ENCODE data around the gene TADA1. TPM values are rescaled to one million over a fixed set of nuclear protein-coding genes. Genes with fewer than 3 reads are reported as not detected.

TADA1 gene
- polyA plus RNA-seq, 1 donor (not counting 4 experiments of a cell fraction or from before 2014, with no cell fraction given), result 15.0 TPM

DNA sequence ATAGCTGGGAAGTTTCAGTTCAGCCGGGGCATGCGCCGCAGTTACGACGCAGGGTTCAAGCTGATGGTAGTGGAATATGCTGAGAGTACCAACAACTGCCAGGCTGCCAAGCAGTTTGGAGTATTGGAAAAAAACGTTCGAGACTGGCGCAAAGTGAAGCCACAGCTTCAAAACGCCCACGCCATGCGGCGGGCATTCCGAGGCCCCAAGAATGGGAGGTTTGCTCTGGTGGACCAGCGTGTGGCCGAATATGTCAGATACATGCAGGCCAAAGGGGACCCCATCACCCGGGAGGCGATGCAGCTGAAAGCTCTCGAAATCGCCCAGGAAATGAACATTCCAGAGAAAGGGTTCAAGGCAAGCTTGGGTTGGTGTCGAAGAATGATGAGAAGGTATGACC is 26.9 kb downstream of the TADA1 start:
- Histone ChIP-seq H3K9me1 (ENCODE audit: control insufficient read depth, extremely low read depth, insufficient read depth, low read length) (no peaks in the 10 kb centered on the region), H3K79me2 (ENCODE audit: control insufficient read depth, insufficient read depth, low read length) (peaks cover 41% of the 10 kb centered on the region), H3K27me3 (ENCODE audit: control insufficient read depth, extremely low read depth, insufficient read depth, low read length) (no peaks in the 10 kb centered on the region), H4K20me1 (ENCODE audit: control insufficient read depth, extremely low read depth, insufficient read depth, low read length) (peaks cover 6% of the 10 kb centered on the region), H3K4me3 (ENCODE audit: control insufficient read depth in 2 of 3, extremely low read depth in 1 of 3, insufficient read depth in 2 of 3, low read depth in 1 of 3, low read length in 3 of 3) (no peak overlapping the region), H3K4me2 (ENCODE audit: control insufficient read depth, extremely low read depth, insufficient read depth, low read depth, low read length) (no peak overlapping the region), H3K36me3 (ENCODE audit: control insufficient read depth in 2 of 2, extremely low read depth in 1 of 2, insufficient read depth in 2 of 2, low read length in 2 of 2) (peaks cover 55 to 71% of the 10 kb centered on the region in 2 experiments), H3K27ac (ENCODE audit: control insufficient read depth, insufficient read depth, low read length) (no peak overlapping the region), H2AFZ (ENCODE audit: control insufficient read depth, low read length) (no peak overlapping the region), H3K9me3 (ENCODE audit: control insufficient read depth, low read depth, low read length) (no peaks in the 10 kb centered on the region), H3K4me1 (ENCODE audit: control insufficient read depth, extremely low read depth, insufficient read depth, low read length) (no peaks in the 10 kb centered on the region), H3K9ac (ENCODE audit: control insufficient read depth, extremely low read depth, insufficient read depth, low read length) (no peak overlapping the region)
- dilution Hi-C loops (cut with MboI; ENCODE audit: extremely low pct_ligation_motif_present, low sequenced_read_pairs), result no loop called here
- DNase-seq (ENCODE audit: low read depth, low spot score) (no peak), FAIRE-seq (no peak)
- TF ChIP-seq EZH2 (IDR thresholded peaks at IDR 0.05; ENCODE audit: low read length), result no peak
- TF ChIP-seq, protein P1, sequence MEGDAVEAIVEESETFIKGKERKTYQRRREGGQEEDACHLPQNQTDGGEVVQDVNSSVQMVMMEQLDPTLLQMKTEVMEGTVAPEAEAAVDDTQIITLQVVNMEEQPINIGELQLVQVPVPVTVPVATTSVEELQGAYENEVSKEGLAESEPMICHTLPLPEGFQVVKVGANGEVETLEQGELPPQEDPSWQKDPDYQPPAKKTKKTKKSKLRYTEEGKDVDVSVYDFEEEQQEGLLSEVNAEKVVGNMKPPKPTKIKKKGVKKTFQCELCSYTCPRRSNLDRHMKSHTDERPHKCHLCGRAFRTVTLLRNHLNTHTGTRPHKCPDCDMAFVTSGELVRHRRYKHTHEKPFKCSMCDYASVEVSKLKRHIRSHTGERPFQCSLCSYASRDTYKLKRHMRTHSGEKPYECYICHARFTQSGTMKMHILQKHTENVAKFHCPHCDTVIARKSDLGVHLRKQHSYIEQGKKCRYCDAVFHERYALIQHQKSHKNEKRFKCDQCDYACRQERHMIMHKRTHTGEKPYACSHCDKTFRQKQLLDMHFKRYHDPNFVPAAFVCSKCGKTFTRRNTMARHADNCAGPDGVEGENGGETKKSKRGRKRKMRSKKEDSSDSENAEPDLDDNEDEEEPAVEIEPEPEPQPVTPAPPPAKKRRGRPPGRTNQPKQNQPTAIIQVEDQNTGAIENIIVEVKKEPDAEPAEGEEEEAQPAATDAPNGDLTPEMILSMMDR (optimal IDR thresholded peaks at IDR 0.05 in 1 of 3, IDR thresholded peaks at IDR 0.05 in 1 of 3, conservative IDR thresholded peaks at IDR 0.05 in 1 of 3; ENCODE audit: extremely low read depth in 1 of 3, insufficient read depth in 2 of 3, low read length in 3 of 3), result no peak

DNA sequence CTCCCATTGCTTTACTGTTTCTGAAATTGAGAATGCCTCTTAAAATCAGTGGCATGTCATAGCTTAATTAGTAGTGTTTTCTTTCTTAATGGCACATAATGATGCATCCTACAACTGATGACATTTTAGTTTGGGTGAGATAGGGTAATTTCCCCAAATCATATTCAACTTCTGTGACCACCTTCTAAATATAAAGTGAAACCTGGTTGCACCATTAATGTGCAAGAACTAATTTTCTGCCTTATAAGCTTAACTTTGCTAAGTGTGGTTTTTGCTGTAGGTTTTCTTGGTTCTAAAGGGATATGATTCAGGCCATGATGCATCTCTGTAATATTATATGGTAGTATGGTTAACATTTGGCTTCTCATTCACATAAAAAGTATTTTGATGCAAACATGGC is 27.9 kb downstream of the TADA1 start:
- Histone ChIP-seq H2AFZ (ENCODE audit: control insufficient read depth, low read length) (no peak overlapping the region), H3K9ac (ENCODE audit: control insufficient read depth, extremely low read depth, insufficient read depth, low read length) (no peak overlapping the region), H3K9me3 (ENCODE audit: control insufficient read depth, low read depth, low read length) (no peaks in the 10 kb centered on the region), H3K4me2 (ENCODE audit: control insufficient read depth, extremely low read depth, insufficient read depth, low read depth, low read length) (no peak overlapping the region), H3K27ac (ENCODE audit: control insufficient read depth, insufficient read depth, low read length) (no peak overlapping the region), H3K79me2 (ENCODE audit: control insufficient read depth, insufficient read depth, low read length) (peaks cover 49% of the 10 kb centered on the region), H4K20me1 (ENCODE audit: control insufficient read depth, extremely low read depth, insufficient read depth, low read length) (peaks cover 6% of the 10 kb centered on the region), H3K27me3 (ENCODE audit: control insufficient read depth, extremely low read depth, insufficient read depth, low read length) (no peaks in the 10 kb centered on the region), H3K4me1 (ENCODE audit: control insufficient read depth, extremely low read depth, insufficient read depth, low read length) (no peaks in the 10 kb centered on the region), H3K4me3 (ENCODE audit: control insufficient read depth in 2 of 3, extremely low read depth in 1 of 3, insufficient read depth in 2 of 3, low read depth in 1 of 3, low read length in 3 of 3) (no peak overlapping the region), H3K36me3 (ENCODE audit: control insufficient read depth in 2 of 2, extremely low read depth in 1 of 2, insufficient read depth in 2 of 2, low read length in 2 of 2) (peaks cover 61 to 72% of the 10 kb centered on the region in 2 experiments), H3K9me1 (ENCODE audit: control insufficient read depth, extremely low read depth, insufficient read depth, low read length) (no peaks in the 10 kb centered on the region)
- FAIRE-seq (no peak), DNase-seq (ENCODE audit: low read depth, low spot score) (no peak)
- TF ChIP-seq, protein P1 (optimal IDR thresholded peaks at IDR 0.05 in 1 of 3, IDR thresholded peaks at IDR 0.05 in 1 of 3, conservative IDR thresholded peaks at IDR 0.05 in 1 of 3; ENCODE audit: extremely low read depth in 1 of 3, insufficient read depth in 2 of 3, low read length in 3 of 3), result no peak
- no peak for TF ChIP-seq EZH2 (IDR thresholded peaks at IDR 0.05; ENCODE audit: low read length)
- dilution Hi-C loops (cut with MboI; ENCODE audit: extremely low pct_ligation_motif_present, low sequenced_read_pairs), result no loop called here

All from keratinocyte (primary cell).